Activated CD4-positive, alpha-beta T cell treated with anti-CD3 and anti-CD28 coated beads for 4 hours (primary cell): ENCODE results near the gene BTBD17.

Experiments used
- DNase-seq, 2 donors: peaks; one replicate each; pipeline ENCODE4 v3.0.0-alpha.2; 2020

The BTBD17 gene

DNA sequence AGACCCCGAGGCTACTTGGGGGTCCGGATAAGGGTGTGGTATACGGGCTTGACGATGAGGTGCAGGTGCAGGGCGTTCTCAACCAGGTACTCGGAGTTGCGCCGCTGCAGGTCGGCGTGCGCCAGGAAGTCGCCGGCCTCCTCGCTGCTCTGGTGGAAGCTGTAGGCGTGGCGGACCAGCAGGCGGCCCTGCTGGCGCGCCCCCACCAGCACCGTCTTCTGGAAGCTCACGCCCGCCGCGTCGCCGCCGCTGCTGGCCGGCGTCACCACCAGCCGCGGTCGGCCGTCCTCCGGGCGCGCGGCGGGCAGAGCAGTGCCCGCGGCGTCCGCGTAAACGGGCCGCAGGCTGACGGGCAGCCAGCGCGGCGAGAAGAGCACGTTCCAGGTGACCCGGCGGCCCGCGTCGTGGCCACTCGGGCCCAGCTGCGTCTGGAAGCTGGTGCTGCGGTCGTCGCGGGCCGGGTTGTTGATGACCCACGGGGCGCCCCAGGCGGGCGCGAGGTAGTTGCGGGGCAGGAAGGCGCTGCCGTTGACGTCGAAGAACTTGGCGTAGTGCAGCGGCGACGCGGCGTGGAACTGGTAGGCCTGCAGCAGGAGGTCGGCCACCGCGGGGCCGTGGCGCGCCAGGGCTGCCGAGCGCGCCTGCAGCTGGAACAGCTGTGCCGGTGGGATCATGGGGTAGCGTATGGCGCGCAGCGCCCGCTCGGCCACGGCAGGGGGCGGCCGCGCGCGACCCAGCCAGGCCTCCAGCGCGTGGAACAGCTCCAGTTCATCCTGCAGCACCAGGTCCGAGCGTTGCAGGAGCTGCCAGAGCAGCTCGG lies 4.8 kb downstream of the BTBD17 start:
- DNase-seq: no peak

DNA sequence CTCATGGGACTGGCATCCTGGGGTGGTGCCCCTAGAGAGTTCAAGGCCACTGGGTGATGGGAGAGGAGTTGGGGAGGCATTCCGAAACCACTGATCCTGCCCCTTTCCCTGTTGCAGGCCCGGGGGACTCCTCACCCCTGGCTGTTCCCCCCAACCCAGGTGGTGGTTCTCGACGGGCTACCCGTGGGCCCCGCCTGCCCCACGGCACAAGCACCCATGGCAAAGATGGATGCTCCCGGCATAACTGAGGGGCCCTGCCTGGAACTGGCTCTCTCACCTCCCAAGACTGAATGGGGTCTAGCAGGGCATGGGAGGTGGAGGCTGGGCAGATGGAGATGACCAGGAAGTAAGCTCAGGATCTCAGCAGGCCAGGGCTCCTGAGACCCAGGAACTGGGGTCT lies 6.6 kb downstream of the BTBD17 start:
- DNase-seq: no peak

DNA sequence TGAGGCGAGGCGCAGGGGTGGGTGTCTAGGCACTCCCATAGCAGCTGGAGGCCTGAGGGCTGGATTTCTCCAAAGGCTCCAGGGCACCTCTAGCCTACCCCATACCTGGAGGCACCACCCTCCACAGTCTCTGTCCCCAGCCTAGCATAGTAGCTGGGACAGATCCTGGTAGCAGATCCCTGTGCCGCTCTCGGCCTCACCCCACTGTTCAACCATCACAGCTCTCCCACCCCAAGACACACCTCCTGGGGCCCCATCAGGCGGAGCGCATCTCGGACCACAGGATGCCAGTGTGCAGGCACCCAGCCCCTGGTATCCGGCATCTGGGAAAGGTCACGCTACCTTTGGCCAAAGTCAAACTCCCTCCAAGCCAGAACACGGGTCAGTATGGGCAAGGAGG lies 7.1 kb downstream of the BTBD17 start:
- no peak for DNase-seq

DNA sequence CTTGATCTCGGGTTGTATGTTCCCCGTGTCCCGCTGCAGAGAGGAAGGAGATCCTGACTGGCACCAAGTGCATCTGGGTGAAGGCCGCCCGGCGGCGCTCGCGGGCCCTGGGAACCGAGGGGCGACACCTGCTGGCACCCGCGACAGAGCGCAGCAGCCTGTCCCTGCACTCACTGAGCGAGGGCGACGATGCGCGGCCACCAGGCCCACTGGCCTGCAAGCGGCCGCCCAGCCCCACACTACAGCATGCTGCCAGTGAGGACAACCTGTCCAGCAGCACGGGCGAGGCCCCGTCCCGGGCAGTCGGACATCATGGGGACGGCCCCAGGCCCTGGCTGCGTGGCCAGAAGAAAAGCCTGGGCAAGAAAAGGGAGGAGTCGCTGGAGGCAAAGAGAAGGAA lies 7.5 kb downstream of the BTBD17 start:
- DNase-seq: peak in 1 of 2 donors; percentile 19

DNA sequence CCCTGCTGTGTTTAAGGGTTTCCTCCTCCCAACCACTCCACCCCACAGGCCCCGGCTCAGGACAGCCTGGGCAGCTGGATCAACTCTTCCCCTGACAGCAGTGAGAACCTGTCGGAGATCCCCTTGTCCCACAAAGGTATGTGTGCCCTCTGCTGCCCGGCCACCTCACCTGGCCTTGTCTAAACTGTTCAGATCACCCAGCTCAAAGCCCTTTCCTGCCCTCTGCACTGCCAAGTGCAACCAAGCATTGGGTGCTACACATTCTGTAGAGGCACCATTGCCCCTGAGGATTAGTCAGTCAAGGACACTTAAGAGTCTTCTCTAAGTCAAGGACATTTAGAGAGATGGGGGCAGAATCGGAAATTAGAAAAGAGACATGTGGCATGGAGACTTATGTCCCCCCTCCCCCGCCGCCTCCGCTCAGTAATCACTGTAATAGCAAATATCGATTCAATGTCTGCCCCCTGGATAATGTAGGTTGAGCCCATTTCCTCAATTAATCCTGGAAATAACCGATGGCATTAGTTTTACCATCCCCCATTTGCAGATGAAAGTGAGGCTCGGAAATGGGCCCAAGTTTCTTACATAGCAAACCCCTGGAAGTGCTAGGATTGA lies 8.1 kb downstream of the BTBD17 start:
- no peak for DNase-seq

DNA sequence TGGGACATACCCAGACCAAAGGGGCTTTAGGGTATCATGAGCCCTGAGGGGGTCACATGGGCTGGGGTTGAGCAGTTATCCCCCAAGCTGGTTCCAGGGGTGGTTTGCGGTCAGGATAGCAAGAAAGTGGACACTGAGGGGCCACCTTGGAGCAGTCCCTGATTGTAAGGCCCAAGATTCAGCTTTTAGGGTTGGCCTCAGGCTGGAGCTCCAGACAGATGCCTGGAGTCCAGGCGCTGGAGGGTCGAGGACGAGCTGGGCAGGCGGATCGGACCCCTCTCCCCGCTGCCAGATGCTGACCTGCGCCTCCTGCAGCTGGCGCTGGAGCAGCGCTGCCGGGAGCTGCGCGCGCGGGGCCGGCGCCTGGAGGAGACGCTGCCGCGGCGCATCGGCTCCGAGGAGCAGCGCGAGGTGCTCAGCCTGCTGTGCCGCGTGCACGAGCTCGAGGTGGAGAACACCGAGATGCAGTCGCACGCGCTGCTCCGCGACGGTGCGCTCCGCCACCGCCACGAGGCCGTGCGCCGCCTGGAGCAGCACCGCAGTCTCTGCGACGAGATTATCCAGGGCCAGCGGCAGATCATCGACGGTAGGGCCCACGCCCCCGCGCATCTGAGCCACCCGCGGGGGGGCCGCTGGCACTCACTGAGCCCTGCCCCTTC lies 10.0 kb downstream of the BTBD17 start:
- no peak for DNase-seq

DNA sequence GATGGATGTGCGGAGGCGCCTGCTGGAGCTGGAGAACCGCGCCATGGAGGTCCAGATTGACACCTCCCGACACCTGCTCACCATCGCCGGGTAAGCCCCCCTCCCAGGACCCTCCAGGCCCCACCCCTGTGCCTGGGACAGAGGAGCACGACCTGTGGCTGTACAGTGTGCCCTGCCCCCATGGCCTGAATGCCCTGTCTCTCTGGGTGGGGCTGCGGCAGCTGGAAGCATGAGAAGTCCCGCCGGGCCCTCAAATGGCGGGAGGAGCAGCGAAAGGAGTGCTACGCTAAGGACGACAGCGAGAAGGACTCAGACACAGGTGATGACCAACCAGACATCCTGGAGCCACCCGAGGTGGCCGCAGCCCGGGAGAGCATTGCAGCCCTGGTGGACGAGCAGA lies 11.2 kb downstream of the BTBD17 start:
- DNase-seq: no peak

DNA sequence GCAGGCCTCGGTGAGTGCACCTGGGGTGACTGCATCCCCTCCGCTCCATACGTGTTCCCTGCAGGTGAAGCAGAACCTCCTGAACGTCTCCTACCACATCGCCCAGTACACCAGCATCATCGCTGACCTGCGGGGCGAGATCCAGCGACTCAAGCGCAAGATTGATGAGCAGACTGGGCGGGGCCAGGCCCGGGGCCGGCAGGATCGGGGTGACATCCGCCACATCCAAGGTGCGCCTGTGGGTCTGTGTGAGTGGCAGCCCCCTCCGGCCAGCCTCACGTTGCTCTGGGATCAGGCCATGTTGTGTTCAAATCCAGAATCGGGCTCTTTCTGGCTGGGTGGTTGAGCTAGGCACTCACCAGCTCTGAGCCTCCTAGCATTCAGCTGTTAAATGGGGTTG lies 12.5 kb downstream of the BTBD17 start:
- no peak for DNase-seq

DNA sequence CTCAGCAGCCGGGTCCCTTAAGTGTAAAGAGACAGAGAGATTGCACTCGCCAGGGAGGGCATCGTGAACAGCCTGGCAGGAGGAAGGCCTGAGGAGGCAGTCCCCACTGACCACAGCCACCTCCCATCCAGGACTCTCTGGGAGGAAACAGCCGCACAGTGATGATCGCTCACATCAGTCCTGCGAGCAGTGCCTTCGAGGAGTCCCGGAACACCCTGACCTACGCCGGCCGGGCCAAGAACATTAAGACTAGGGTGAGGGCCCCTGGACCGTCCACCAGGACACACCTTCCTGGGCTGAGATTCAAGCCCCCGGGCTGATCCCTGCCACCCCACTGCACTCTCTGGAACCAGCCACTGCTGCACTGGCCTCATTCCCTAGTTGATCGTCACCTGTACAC lies 14.0 kb downstream of the BTBD17 start:
- no peak for DNase-seq

DNA sequence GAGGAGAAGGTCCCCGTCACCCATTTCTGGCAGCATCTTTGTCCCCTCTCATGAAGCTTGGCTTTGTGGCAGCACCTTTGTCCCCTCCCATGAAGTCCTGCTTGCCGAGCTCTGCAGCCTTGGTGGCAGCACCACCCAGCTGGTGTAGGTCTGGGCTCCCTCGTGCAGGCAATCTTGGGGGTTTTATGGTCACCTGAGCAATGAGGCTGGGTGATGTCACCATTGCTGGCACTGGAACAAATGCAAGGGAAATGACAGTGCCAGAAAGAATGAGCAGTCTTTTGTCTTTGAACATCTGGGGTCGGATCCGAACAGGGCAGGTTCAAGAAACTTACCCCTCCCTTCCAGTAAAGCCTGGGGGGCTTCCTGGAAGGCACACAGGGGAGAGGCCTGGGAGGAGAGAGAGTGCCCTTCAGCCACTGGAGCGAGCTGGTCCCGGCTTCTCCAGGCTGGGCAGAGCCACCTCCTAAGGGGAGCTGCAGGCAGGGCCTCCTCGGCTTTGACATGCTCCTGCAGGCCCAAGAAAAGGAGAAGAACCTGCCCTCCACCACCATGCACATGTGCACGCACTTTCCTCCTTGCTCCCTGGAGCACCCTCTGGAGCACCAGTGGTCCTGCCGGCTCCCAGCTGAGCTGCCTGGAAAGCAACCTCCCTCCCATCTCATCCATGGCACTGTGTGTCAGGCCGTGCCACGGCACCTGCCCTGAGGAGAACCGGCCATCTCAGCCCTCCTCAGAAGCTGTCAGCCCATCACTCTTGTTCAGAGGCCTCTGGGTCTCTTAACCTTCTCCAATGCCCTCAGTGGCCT lies 16.0 kb downstream of the BTBD17 start:
- no peak for DNase-seq

DNA sequence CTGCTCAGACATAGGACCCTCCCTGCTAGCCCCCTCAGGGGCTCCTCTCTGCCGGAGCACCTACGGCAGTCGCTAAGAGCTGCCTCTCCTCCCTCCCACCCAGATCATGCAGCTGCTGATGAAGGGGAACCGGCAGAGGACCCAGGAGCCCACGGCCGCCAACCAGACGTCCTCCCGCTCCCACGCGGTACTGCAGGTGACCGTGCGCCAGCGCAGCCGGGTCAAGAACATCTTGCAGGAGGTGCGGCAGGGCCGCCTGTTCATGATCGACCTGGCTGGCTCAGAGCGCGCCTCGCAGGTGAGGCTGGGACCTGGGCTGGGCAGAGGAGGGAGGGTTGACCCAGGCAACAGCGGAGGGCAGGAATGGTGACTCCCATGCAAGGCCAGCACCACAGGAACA lies 17.0 kb downstream of the BTBD17 start:
- no peak for DNase-seq

DNA sequence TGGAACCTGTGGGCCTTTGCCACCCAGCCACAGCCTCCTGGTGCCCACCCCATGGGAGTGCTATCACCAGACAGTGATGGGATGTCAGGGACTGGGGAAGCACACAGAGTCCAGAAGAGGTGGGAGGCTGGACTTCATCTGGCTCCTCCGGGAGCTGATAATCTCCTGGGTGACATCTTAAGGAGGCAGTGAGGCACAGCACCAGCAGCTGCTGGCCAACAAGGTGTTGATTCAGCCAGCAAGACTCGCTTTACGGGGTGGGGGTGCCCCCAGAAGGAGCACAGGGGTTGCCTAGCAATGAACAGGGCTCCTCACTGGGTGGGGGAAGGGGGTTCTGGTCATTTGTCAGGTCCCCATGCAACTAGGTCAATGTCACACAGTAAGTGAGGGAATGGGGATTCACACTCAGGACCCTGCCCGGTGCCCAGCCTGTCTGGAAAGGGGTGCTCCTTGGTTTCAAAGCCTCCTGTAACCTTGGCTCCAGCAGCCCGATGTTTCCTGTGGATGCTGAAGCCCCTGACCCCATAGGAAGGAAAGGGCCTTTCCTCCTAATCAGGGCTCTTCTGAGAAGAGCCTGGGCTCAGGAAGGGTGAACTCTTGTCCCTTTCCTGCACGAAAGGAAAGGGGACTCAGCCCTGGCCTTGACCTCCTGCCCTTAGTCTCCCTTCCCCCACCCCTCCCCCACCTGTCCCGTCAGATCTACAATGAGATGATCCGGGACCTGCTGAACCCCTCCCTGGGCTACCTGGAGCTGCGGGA lies 18.0 kb downstream of the BTBD17 start:
- DNase-seq: no peak

DNA sequence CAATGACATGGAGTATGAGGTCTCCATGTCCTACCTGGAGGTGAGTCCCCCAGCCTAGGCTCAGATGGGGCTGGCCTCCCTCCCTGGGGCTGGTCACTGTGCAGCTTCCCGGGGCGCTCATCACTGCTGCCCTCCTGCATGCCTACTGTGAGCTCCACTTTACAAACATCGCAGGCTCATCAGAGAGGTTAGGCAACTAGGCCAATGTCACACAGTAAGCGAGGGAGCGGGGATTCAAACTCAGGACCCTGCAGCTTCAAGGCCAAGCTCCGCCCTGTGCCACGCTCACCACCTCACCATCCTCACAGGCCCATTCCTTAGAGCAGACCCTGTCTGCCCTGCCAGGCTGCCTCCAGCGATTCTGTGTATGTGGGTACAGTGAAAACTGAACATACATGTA lies 18.5 kb downstream of the BTBD17 start:
- DNase-seq: no peak

DNA sequence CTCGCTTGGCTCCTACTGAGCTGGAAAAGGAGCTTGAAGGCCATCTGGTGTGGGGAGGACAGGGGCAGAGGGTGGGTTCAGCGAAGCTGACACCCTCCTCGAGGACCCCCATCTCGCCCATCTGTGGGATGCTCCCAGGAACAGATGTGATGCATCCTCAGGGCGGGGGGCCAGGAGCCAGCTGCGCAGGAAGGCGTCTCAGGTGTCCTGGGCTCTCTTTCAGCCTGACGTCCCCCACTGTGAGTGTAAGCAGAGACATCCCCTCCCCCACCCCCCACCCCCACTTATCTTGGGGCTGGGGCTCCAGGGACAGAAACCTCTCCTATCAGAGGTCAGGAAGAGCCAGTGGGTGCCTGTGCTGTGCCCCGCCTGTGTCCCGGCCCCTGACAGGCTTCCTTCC lies 19.4 kb downstream of the BTBD17 start:
- no peak for DNase-seq

DNA sequence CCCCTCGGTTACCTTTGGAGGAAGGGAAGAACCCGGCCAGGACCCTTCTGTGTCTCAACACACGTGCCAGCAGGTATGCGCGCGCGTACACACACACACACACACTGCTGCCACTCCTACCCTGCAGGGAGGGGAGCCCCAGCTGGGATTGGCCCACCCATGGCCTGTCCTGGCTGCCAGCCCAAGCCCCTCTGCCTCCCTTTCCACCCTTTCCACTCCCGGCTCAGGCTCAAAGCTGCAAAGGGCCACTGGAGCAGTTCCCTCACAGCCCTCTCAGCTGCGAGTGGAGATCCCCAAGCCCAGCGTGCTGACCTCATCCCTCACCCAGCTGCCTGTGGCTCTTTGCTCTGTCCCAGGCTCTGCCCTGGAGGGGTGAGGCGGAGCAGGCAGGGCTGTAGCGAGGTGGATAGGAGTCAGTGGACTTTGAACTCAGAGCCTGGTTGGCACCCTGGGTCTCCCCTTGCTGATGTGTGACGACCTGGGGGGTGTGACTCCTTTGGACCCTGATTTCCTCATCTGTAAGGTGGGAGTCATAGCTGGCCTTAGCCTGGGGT lies 21.1 kb downstream of the BTBD17 start:
- DNase-seq: no peak

DNA sequence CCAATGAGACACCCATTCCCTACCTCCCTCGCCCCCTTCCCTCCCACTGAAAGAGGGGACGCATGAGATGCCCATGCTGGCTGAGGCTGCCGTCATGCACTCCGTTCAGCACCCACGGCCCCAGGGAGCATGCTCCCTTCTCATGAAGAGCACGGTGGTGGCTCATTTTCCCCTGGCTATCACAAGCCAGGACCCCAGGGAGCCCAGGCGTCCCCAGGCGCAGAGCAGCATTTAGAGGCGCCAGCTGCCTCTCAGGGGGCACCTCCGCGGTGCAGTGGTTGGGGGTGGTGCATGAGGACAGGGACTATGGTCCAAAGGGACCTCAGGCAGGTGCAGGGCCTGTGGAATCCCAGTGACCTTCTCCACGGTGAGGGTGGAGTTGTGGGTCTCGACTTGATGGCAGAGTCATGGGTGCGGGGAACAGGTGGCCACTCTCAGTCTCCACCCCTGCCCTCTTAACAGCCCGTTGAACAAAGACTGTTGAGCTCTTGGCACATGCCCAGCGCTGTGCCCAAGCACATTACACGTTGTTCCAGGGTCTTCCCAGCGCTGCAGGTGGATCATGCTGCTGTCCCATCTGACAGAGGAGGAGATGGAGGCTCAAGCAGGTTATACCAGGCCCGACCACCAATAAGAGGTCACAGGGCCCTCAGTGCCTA lies 22.0 kb downstream of the BTBD17 start:
- no peak for DNase-seq

DNA sequence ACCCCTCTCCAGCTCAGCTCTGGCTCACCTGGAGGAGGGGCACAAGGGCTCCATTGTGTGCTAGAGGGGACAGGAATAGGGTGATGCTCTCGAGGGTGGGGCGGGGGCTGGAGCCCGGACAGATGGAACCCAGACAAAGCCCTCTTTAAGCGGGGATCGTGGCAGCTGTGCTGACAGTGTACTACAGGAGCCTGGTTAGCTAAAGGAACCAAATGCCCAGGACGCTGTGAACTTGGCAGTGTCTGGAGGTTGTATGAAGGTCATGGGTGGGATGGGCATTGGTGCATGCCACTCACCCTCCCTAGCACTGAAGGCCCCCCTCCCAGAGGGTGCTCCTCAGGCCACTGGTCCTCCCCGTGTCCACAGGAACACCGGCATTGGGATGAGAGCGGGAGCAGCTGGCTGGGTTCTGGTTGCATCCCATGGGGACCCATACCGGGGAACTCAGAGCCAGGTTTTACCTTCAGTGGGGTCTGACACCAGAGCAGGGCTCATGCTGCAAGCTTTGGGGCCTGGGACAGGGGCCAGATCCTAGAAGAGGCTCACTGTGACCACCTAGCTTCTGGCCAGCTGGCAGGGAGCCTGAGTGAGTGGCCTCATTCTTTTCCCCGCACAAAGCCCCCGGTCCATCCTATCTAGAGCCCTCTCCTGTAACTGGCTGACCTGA lies 23.7 kb downstream of the BTBD17 start:
- DNase-seq: no peak

DNA sequence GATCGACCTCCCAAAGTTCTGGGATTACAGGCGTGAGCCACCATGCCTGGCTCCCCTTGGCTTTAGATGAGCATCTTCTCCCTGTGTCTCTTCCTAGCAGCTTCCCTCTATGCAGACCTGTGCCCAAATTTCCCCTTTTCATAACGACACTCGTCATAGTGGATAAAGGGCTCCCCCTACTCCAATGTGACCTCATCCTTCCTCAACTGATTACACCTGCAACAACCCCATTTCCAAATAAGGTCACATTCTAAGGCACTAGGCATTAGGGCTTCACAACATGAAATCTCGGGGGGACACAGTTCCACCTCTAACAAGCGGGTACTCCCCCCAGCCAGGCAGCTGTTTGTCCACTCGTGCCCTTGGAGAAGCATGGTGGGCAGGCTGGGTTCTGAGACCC lies 25.4 kb downstream of the BTBD17 start:
- DNase-seq: no peak

DNA sequence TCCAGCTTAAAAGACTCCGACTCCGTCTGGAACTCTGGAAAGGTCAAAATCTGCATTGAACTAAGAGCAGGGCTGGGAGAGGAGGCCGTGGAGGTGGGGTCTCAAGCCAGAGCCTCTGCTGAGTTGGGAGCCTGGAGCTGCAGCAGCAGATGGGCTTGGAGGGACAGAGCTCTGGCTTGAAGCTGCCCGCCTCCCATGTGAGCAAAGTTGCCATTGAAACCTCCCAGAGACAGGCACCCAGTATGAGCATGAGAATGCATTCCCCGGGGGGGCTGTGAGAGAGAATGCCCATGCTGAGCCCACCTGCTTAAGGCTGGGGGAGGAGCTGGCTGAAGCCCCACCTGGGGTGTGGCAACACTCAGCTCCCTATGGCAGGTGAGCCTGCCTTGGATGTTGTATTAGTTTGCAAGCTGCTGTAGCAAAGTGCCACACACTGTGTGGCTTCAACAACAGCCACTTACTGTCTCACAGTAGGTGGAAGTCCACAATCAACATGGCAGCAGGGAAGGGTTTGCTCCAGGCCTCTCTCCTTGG lies 26.1 kb downstream of the BTBD17 start:
- no peak for DNase-seq

DNA sequence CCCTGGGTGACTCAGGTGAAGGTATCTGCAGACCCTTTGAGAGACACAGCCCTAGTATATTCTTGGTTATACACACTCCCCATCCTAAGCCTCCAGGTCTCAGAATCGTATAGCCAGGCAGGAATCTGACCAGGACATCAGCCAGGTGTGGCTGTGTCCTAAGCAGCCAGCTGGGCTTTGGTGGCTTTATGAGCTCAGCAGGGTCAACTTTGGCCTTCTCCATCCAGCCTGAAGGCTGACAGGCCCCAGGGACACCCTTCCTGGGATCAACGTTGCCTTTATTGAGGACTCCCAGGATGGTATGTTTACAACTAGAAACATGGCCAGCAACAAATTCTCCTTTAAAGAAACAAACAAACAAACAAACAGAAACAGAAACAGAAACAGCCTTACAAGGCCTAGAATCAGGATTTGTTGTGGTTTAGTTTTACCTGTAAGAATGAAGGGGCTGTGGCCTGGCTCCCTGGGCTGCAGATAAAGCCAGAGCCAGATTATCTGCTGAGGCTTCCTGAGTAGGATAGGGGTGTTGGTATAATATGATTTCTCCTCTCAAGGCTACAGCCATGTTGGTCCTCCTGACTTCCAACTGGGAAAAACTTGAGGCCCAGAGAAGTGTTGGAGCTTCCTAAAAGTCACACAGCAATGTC lies 27.2 kb downstream of the BTBD17 start:
- no peak for DNase-seq
